Measurements from ENCODE around the gene TWIST2. TPM values are rescaled to one million over a fixed set of nuclear protein-coding genes. Genes with fewer than 3 reads are reported as not detected.

TWIST2 gene
- polyA plus RNA-seq, 1 experiment, result 127 TPM

DNA sequence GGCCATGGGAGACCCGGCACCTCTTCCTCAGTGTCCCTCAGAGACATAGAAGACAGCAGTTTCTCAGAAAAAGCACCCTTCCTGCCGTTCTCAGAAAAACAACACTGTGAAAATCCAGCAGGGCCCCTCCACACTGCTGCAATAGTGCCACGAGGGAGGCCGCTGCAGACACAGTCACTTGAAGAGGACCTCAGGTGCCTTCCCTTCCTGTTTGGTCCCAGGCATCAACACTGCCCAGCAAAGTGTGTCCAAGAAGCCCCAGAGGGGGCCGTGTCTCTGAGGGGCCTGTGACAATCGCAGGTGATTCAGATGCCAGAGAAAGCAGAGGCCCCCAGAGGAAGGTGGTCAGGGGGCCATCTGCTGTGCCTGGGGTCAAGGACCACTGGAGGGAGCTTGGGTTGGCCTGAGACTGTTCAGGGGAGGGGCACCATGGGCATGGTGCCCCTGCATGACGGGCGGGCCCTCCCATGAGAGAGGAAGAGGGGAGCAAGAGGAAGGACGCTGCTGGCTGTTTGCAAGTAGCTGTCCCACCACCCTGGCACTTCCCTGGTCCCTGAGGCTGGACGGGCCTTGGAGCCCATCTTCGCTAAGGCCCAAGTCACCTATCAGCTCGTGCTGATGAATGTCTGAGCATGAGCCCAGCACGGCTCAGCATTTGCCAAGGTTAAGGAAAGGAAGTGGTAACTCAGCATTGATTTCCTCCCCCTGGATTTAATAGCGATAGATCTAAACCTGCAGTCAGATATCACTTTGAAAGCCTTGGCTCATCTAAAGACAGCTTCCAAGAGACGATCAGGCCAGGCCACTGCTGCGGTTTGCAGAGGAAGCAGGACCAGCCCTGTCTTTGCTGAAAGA is 9.1 kb downstream of the TWIST2 start:
- TF ChIP-seq, protein P1, sequence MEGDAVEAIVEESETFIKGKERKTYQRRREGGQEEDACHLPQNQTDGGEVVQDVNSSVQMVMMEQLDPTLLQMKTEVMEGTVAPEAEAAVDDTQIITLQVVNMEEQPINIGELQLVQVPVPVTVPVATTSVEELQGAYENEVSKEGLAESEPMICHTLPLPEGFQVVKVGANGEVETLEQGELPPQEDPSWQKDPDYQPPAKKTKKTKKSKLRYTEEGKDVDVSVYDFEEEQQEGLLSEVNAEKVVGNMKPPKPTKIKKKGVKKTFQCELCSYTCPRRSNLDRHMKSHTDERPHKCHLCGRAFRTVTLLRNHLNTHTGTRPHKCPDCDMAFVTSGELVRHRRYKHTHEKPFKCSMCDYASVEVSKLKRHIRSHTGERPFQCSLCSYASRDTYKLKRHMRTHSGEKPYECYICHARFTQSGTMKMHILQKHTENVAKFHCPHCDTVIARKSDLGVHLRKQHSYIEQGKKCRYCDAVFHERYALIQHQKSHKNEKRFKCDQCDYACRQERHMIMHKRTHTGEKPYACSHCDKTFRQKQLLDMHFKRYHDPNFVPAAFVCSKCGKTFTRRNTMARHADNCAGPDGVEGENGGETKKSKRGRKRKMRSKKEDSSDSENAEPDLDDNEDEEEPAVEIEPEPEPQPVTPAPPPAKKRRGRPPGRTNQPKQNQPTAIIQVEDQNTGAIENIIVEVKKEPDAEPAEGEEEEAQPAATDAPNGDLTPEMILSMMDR (IDR thresholded peaks at IDR 0.05; ENCODE audit: insufficient read depth, low read depth, low read length), result no peak
- Histone ChIP-seq H3K4me3 (ENCODE audit: low read depth, low read length) (peak overlapping the region; percentile 46), H3K27me3 (ENCODE audit: control insufficient read depth, insufficient read depth, low read length) (no peaks in the 10 kb centered on the region), H3K36me3 (ENCODE audit: control insufficient read depth, insufficient read depth, low read length) (peaks cover 22% of the 10 kb centered on the region)
- ChIA-PET POLR2A (interaction anchor here (0.6 kb wide), 2 partner anchors 50 to 70 kb away, joined by 3 read pairs; no protein-coding TSS in a partner anchor), CTCF (interaction anchor here (1.0 to 1.7 kb wide), 3 partner anchors 9 to 68 kb away, joined by 3 to 6 read pairs (median 6); partner anchors contain the start of gene TWIST2)
- no peak for DNase-seq (ENCODE audit: low read depth)

GRCh38 chr2:238857959-238858358 is 10.1 kb downstream of the TWIST2 start:
- peak overlapping the region; percentile 18 for H3K4me3 ChIP-seq (ENCODE audit: low read depth, low read length)
- ChIA-PET POLR2A (no interaction called here), CTCF (interaction anchor here (0.7 to 1.7 kb wide), 5 partner anchors 10 to 488 kb away, joined by 3 to 6 read pairs (median 4); partner anchors contain the start of gene TWIST2)
- no peak for DNase-seq (ENCODE audit: low read depth)
- H3K27me3 ChIP-seq (ENCODE audit: control insufficient read depth, insufficient read depth, low read length), result no peaks in the 10 kb centered on the region
- H3K36me3 ChIP-seq (ENCODE audit: control insufficient read depth, insufficient read depth, low read length), result peaks cover 24% of the 10 kb centered on the region
- TF ChIP-seq, protein P1 (IDR thresholded peaks at IDR 0.05; ENCODE audit: insufficient read depth, low read depth, low read length), result no peak

GRCh38 chr2:238859636-238860347 is 11.9 kb downstream of the TWIST2 start:
- H3K27me3 ChIP-seq (ENCODE audit: control insufficient read depth, insufficient read depth, low read length), result no peaks in the 10 kb centered on the region
- CTCF ChIA-PET, result interaction anchor here (1.0 kb wide), 1 partner anchor 73 kb away, joined by 5 read pairs; no protein-coding TSS in a partner anchor
- DNase-seq (ENCODE audit: low read depth), result no peak
- peak overlapping the region; percentile 35 for H3K4me3 ChIP-seq (ENCODE audit: low read depth, low read length)
- POLR2A ChIA-PET, result no interaction called here
- peaks cover 29% of the 10 kb centered on the region for H3K36me3 ChIP-seq (ENCODE audit: control insufficient read depth, insufficient read depth, low read length)
- TF ChIP-seq, protein P1 (IDR thresholded peaks at IDR 0.05; ENCODE audit: insufficient read depth, low read depth, low read length), result no peak

GRCh38 chr2:238861013-238861730 is 13.3 kb downstream of the TWIST2 start:
- Histone ChIP-seq H3K4me3 (ENCODE audit: low read depth, low read length) (peak overlapping the region; percentile 35), H3K27me3 (ENCODE audit: control insufficient read depth, insufficient read depth, low read length) (no peaks in the 10 kb centered on the region), H3K36me3 (ENCODE audit: control insufficient read depth, insufficient read depth, low read length) (peaks cover 32% of the 10 kb centered on the region)
- TF ChIP-seq, protein P1 (IDR thresholded peaks at IDR 0.05; ENCODE audit: insufficient read depth, low read depth, low read length), result no peak
- ChIA-PET CTCF (no interaction called here), POLR2A (interaction anchor here (0.6 kb wide), 1 partner anchor 165 kb away, joined by 16 read pairs; no protein-coding TSS in a partner anchor)
- DNase-seq (ENCODE audit: low read depth), result no peak
